OCI-LY1 (cell line): ENCODE results near the gene AP2A2.

Source experiments
- EZH2 ChIP-seq: fragments of 200-600 bp; sonication (generic), shearing (Covaris generic); IDR thresholded peaks from 2 replicates; pipeline ENCODE4 v1.8.0; 2017; ENCODE audit warnings: borderline replicate concordance, mixed run types, mild to moderate bottlenecking, antibody characterized with exemption, low read length, moderate library complexity, mixed read lengths
- TF ChIP-seq, protein P1 (sequence below): fragments of 200-600 bp; sonication (generic), shearing (Covaris generic); IDR thresholded peaks from 2 replicates; pipeline ENCODE4 v1.5.1; 2017; ENCODE audit warnings: mild to moderate bottlenecking, antibody characterized with exemption, low read length, moderate library complexity, mixed read lengths

DNA sequence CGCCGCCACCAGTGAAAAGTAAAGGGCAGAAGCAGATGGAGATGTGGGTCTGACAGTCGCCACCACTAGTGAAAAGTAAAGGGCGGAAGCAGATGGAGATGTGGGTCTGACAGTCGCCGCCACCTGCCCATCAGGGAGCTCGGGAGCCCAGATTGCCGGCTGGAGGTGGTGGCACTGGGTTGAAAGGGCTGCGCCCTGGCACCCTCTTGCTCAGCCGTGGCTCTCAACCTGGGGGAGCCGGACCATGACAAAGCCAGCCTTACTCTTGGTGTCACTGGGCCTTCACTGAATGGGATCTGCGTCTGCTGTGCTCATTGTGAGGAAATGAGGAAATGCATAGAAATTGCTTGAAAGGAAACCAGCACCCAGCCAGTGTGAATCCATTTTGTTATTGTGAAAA, 36.3 kb downstream of the AP2A2 start:
- TF ChIP-seq, protein P1, sequence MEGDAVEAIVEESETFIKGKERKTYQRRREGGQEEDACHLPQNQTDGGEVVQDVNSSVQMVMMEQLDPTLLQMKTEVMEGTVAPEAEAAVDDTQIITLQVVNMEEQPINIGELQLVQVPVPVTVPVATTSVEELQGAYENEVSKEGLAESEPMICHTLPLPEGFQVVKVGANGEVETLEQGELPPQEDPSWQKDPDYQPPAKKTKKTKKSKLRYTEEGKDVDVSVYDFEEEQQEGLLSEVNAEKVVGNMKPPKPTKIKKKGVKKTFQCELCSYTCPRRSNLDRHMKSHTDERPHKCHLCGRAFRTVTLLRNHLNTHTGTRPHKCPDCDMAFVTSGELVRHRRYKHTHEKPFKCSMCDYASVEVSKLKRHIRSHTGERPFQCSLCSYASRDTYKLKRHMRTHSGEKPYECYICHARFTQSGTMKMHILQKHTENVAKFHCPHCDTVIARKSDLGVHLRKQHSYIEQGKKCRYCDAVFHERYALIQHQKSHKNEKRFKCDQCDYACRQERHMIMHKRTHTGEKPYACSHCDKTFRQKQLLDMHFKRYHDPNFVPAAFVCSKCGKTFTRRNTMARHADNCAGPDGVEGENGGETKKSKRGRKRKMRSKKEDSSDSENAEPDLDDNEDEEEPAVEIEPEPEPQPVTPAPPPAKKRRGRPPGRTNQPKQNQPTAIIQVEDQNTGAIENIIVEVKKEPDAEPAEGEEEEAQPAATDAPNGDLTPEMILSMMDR = no peak
- no peak for TF ChIP-seq EZH2
